Amniotic stem cell (primary cell): ENCODE results near the gene MKNK2.
A peak's percentile ranks its signal among the peaks of the same experiment; 100 is the strongest.
"Not testable (repeated sequence)": the region's sequence is repeated elsewhere in the genome, so short reads cannot be mapped to it uniquely, and the experiment has no call there.

Experiments
- DNase-seq: peaks from one replicate; lab custom pipeline; 2025; lab: John Stamatoyannopoulos, UW

Gene MKNK2

GRCh38 chr19:2050991-2051772 is at the start of gene MKNK2:
TSS of gene MKNK2 (minus strand) at chr19:2051244. CDS start at chr19:2050851, 393 bp downstream.
- DNase-seq: peak; percentile 66

- no peak for DNase-seq
Measured at GRCh38 chr19:2100719-2101061, 49.6 kb upstream of the MKNK2 start.

GRCh38 chr19:2099937-2100718 is 49.1 kb upstream of the MKNK2 start:
- no peak for DNase-seq

GRCh38 chr19:2099054-2099501 is 48.0 kb upstream of the MKNK2 start:
- DNase-seq: no peak

- no peak for DNase-seq
Measured at GRCh38 chr19:2097886-2098327, 46.9 kb upstream of the MKNK2 start.

DNA sequence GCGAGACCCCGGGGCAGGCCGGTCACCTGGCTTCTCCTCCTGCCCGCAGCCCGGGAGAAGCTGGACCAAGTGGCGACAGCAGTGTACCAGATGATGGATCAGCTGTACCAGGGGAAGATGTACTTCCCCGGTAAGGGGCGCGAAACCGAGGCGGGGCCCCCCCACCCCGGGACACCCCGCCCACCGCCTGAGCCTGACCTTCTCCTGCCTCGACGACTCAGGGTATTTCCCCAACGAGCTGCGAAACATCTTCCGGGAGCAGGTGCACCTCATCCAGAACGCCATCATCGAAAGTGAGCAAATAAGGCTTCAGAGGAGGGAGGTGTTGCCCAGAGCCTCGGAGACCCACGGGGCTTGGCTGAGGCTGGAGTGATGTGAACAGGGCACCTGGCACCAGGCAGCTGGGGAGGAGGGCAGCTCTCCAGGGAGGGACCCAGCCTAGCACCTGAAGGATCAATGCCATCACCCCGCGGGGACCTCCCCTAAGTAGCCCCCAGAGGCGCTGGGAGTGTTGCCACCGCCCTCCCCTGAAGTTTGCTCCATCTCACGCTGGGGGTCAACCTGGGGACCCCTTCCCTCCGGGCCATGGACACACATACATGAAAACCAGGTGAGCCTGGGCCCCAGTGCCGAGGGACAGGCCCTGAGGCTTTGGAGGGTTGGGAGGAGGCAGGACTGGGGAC is 46.3 kb upstream of the MKNK2 start:
- DNase-seq: no peak

GRCh38 chr19:2096480-2097202 is 45.6 kb upstream of the MKNK2 start, which contains the start of gene IZUMO4:
TSS of gene IZUMO4 (plus strand) at chr19:2096915. CDS start at chr19:2096946, 31 bp downstream.
- peak; percentile 91 for DNase-seq

DNA sequence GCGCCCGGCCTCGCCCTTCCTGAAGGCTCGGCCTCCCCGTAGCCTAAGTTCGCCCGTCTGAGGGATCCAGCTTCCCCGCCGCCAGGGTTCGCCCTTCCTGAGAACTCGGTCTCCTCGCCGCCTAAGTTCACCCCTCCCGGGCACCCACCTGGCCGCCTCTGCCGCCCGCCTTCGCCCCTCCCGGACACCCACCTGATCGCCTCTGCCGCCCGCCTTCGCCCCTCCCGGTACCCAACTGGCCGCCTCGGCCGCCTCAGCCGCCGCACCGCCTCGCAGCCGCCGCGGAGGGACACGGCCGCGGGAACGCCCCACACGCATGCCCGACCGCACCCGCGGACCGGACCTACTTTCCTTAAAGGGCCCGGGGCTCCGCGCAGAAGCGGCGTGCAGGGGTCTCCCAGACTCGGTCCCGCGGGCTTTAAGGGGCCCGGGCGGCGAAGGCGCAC is 45.0 kb upstream of the MKNK2 start, which contains the start of gene MOB3A:
Gene MOB3A, minus strand, starts transcription at position 293 of the 446 bp plus-strand sequence. CDS start 17,766 bp downstream, outside the sequence.
- DNase-seq: peak; percentile 73

GRCh38 chr19:2091926-2092525 is 41.0 kb upstream of the MKNK2 start:
- DNase-seq: not testable (repeated sequence)

DNA sequence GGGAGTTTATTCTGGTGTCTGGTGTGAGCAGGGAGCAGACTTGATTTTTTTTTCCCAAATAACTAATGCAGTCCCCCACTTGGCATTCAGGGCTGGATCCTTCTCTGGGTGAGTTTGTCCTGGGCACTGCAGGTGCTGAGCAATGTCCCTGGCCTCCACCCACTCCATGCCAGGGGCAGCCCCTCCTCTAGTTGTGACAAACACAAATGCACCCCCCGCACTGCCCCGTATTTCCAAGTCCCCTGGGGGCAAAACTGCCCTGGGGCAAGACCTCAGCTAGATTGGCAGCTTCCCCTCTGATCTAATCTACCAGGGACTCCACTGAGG is 38.6 kb upstream of the MKNK2 start:
- no peak for DNase-seq

DNA sequence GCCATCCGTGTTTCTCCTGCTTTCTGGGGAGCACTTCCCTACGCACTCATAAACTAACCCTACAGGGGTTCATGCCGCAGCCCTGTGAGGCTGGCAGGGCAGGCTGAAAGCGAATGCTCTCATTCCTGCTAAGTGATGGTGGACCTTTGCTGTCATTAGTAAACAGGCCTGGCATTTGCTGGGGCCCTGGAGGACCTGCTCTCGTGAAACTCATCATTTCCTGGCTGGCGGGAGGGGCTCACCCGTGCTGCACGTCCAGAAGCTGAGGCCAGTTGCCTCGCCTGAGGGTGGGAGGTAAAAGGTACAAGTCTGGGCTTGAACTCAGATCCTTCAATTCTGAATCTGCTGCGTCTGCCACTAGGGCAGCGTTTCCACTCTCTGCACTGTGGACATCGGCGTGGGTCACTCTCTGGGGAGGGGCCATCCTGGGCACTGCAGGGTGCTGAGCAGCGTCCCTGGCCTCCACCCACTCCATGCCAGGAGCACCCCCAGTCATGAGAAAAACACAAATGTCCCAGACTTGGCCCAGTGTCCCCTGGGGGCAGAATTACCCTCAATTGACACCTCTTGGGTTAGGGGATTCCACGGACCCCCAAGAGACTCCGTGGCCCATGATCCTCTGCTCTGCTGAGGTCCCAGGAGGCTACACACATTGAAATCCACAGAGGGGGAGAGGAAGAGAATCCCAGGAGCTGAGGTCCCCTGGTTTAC is 38.1 kb upstream of the MKNK2 start:
- DNase-seq: no peak

GRCh38 chr19:2087621-2088100 is 36.6 kb upstream of the MKNK2 start:
- DNase-seq: no peak

- not testable (repeated sequence) for DNase-seq
Measured at GRCh38 chr19:2086695-2087620, 35.9 kb upstream of the MKNK2 start.

GRCh38 chr19:2084993-2085720 is 34.1 kb upstream of the MKNK2 start:
- no peak for DNase-seq

- DNase-seq: no peak
Measured at GRCh38 chr19:2083174-2083854, 32.3 kb upstream of the MKNK2 start.

DNA sequence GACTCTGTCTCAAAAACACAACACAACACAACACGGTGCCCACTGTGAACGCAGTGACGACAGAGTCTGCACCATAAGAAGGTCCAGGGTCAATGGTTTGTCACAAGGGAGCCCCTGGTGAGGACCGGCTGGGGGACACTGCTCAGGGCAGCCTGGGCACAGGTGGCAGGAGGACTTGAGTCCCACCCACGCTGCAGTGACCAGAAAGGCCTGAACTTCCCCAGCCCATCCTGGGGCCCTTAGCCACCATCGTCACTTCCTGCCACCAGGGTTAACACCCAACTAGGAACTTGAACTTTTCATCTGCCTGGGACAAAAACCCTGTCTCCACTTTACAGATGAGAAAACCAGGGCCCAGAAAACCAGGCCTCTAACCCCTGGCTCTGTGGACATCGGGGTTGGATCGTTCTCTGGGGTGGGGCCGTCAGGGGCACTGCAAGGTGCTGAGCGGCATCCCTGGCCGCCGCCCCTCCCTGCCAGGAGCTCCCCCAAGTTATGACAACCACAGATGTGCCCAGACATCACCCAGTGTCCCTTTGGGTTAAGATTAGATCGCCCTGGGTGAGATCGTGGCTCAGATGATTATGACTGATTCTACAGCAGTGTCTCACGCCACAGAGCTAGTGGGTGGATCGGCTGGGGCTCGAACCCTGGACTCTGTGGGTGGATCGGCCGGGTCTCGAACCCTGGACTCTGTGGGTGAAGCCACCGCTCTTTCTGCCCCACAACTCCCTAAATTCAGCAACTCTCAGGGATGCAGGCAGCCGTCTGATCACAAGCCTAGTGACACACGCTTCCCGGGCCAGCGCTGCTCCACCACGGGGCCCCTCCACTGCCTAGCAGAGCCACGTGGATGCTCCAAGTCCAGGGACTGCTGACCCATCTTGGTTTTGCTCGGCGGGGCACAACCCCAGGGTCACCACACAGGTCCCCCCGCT is 31.1 kb upstream of the MKNK2 start:
- DNase-seq: no peak
